HG03103 (cell line): ENCODE data around the gene TSHR.
A peak's percentile ranks its signal among the peaks of the same experiment; 100 is the strongest.
"Not testable (repeated sequence)": the region's sequence is repeated elsewhere in the genome, so short reads cannot be mapped to it uniquely, and the experiment has no call there.

Source experiments
- ATAC-seq: cut with Tn5 transposase; IDR thresholded peaks from one replicate; pipeline ENCODE4 v1.9.1; 2021; ENCODE audit warnings: low read depth; ENCODE audit not compliant: unreplicated experiment

TSHR gene

DNA sequence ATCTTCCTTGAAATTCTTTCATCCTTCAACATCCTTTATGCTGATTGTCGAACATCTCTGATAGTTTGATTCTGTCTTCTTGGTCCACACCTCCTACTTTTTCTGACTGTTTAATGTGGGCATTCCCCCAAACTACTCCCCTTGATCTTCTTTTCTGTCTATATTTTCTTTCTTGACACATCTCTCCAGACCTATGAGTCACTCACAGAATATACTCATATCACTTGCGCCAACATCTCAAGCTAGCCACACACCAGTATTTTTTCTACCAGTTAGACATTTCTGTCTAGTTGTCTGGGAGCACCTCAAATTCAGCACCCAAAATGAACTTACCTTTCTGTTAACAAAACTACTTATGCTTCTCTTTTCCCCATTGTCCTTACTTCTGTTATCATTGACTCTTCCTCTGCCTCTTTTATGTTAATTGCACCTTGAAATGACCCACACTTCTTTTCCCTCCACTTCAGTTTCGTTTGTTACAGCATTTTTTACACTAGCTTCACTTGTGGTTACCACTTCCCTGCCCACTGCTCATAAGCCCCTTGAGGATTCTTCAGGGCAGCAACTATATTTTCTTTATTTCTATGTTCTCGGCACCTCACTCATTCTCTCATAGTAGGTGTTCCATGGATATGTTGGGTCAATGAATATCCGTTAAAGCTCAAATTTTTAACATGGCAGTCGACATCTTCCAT lies 33.5 kb downstream of the TSHR start:
- ATAC-seq: peak; percentile 49

GRCh38 chr14:80992580-80992979 lies 37.2 kb downstream of the TSHR start:
- ATAC-seq: no peak

DNA sequence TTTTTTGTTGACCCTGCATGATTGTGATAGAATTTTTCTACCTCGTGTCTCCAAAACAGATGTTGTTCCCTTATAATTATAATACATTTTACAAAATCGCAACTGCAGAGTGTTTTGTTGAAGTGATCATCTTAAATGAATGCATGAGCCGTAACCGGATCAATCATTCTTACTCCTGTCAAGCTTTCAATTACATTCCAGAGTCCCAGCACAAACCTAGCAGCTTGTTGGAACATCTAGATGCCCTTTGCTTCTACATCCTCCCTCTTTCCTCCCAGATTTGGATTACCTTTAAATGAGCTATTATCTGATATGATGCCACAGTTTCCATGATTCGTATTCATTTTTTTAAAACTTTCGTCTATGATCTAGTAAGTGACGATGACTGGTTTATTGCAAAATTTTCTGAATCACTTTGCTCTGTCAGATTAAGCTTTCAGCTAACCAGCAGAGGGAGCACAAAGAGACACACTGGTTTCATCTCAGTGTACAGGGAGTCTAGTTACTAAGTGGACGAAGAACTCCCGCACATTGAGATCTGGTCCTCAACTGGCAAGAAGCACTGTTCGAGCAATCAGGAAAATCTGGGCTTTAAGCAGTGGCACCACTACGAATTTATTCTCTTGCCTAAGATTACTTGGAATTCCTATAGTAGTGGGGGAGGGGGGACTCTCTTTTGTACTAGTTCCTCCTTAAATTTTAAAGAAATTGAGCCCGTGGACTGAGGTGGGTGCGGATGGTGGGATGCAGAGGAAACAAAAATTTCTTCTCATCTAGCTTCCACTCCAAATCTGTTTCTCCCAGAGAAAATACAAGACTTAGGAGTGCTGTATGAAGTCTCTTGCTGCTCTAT lies 40.9 kb downstream of the TSHR start:
- no peak for ATAC-seq

GRCh38 chr14:81001447-81001846 lies 46.0 kb downstream of the TSHR start:
- ATAC-seq: no peak

- ATAC-seq: no peak
Measured at GRCh38 chr14:81004575-81004974, 49.2 kb downstream of the TSHR start.

GRCh38 chr14:81005540-81006228 lies 50.3 kb downstream of the TSHR start:
- no peak for ATAC-seq

GRCh38 chr14:81006266-81006665 lies 50.8 kb downstream of the TSHR start:
- ATAC-seq: no peak

- no peak for ATAC-seq
Measured at GRCh38 chr14:81007131-81007530, 51.7 kb downstream of the TSHR start.

DNA sequence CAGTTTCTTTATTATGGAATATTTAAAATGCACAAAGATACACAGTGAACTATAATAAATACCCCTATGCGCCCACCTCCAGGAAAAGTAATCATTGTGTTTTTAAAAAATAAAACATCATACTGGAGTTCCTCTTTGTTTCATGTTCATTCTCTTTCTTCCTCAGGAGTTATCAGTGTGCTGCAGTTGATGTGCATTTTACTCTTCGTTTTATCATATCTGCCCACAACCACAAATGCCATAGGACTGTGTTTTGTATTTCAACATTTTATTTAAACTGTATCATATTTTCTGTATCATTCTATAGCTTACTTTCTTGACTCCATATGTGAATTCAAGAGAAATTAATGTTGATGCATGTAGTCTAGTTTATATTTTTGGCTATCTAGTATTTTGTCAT lies 53.9 kb downstream of the TSHR start:
- ATAC-seq: no peak

DNA sequence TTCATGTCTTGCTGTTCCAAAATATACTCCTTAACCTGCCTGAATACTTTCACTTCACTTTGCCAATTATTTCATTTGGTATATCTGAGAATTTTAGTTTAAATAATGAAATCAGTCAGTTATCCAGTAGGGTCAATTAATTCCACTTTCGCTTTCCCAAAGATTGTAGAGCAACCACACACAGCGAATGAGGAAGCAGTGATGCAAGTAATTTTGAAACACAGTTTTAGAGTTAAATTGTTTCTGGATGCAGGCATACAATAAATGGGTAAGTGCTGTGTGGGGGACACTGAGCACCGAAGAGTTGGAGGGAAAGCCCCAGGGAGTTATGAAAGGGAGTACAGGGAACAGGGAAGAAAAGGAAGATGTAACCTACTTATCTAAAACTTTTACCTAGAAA lies 62.8 kb downstream of the TSHR start:
- ATAC-seq: no peak

GRCh38 chr14:81018684-81019083 lies 63.3 kb downstream of the TSHR start:
- no peak for ATAC-seq

GRCh38 chr14:81019113-81019512 lies 63.7 kb downstream of the TSHR start:
- not testable (repeated sequence) for ATAC-seq

DNA sequence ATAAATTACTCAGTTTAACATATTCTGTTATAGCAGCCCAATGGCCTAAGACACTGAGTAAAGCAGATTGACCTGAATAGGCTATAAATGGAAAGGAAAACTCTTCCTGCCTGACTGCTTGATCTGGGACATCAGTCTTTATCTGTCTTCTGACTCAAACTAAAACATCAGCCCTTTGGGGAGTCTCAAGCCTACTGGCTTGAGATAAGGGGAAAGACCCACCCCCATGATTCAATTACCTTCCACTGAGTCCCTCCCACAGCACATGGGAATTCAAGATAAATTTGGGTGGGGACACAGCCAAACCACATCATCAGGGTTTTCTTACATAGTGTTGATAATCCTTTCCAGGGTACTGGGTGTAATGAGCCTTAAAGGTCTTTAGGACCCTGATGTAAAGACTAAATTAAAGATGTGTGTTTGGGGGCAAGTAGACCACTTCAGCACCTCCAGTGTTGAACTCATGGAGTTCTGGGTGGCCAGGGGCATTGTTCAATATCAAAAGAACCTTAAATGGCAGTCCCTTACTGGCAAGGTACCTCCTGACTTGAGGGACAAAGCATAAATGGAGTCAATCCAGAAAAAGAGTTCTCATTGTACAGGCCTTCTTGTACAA lies 67.8 kb downstream of the TSHR start:
- ATAC-seq: no peak

- ATAC-seq: no peak
Measured at GRCh38 chr14:81028461-81028860, 73.0 kb downstream of the TSHR start.

- no peak for ATAC-seq
Measured at GRCh38 chr14:81031488-81031887, 76.1 kb downstream of the TSHR start.

DNA sequence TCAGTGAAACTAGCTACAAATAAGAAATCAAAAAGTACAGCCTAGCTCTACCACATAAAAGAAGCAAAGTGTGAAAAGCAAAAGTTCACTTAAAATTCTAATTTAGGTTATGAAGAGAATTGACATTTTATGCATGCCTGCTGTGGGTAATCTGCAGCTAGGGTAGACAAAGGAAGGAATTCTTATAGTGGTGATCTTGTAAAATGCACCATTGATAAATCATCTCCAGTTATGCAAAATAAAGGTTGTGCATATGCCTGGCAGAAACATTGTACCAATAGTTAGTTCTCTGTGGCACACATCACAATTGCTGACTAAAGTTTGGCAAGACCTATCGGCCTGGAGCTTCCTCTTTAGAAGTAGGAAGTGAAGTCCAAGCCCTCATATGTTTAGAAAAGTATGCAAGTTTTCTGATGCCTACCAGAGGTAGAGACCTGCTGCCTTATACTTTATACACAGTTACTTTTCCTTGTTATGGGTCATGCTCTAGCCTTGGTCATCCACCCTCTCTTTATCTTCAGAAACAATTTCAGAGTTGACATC lies 78.3 kb downstream of the TSHR start:
- ATAC-seq: no peak

DNA sequence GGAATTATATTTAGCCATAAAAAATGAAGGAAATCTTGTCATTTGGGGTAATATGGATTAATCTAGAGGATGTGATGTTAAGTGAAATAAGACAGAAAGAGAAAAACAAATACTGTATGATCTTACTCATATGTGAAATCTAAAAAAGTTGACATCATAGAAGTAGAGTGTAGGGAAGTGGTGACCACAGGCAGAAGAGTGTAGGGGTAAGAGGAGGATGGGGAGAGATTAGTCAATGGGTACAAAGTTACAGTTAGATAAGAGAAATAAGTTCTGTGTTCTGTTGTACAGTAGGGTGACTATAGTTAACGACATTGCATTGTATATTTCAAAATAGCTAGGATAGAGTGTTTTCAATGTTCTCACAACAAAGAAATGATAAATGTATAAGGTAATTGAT lies 87.0 kb downstream of the TSHR start:
- ATAC-seq: no peak

DNA sequence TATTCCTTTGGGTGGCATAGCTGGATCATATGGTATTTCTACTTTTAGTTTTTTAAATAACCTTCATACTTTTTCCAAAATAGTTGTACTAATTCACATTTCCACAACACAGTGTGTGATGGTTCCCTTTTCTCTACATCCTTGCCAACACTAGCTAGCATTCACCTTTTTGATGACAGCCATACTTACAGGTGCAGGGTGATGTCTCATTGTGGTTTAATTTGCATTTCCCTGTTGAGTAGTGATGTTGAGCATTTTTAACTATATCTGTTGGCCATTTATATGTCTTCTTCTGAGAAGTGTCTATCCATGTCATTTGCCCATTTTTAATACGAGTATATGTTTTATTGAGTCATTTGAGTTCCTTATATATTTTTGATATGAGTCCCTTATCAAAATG lies 96.1 kb downstream of the TSHR start:
- no peak for ATAC-seq

- not testable (repeated sequence) for ATAC-seq
Measured at GRCh38 chr14:81054057-81054456, 98.6 kb downstream of the TSHR start.

GRCh38 chr14:81055971-81056370 lies 100.5 kb downstream of the TSHR start:
- no peak for ATAC-seq

DNA sequence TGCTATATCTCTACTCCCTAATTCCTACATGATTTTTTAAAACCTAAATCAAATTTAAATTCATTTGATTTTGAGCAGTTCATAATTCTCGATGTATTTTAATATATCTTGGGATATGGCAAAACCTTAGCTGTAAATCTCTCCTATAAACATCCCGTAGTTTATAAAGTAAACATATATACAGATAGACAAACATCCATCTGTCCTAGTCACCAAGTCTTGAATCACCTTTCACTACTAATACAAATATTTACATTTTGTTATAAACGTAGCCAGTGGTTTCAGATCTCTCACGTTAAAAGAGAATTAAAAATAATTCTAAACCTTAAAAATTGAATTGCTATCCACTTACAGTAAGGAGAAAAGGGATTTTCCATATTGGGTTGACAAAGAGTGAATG lies 107.0 kb downstream of the TSHR start:
- no peak for ATAC-seq
